ENCODE results near the gene DCUN1D1. TPM values are rescaled to one million over a fixed set of nuclear protein-coding genes. Genes with fewer than 3 reads are reported as not detected.

The DCUN1D1 gene
- total and polyA plus RNA-seq, 2 of the 13 experiments (the other 11 are each of a cell fraction or from before 2014, with no cell fraction given), result 10.5 to 39.7 TPM

DNA sequence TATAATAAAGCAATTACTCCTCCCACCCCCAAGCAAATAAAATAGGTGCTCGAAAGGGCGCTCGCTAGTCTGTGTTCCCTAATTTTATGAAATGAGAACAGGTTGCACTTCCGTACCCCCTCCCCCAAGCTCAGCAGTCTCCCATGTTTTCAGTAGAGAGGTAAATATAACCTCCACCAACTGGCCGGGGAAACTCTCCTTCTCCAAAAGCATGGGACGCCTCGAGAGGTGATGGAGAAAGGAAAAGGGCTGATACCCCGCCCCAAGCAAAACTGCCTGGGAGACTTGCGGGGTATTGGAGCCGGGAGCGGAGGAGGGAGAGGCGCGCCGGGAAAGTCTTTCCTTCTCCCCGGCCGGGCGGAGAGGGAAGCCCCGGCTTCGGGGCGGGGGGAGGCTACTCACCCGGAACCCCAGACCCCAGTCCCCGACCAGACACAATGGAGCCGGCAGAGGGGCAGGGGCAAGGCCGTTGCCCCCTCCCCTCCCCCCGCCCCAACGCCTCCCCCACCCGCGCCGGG, 605 bp downstream of the DCUN1D1 start:
- CTCF ChIA-PET (ENCODE audit: low intra/inter-chr PET ratio, low total read pairs), result no interaction called here
- POLR2A ChIA-PET, result interaction anchor here (1.6 kb wide), 1 partner anchor 10 kb away, joined by 10 read pairs; no protein-coding TSS in a partner anchor
- DNase-seq (ENCODE audit: low spot score), result peak; percentile 12
- peak; percentile 42 for ATAC-seq
- no peak for FAIRE-seq
- no TSS peak for BruUV-seq (replicated peaks)
- Histone ChIP-seq H3K79me2 (ENCODE audit: insufficient read depth, low read length) (peaks cover 43% of the 10 kb centered on the region), H2AFZ (ENCODE audit: low read length) (no peak overlapping the region), H3K4me3 (replicated peaks in 1 of 3; ENCODE audit: insufficient read depth in 1 of 3, low read depth in 2 of 3, low read length in 3 of 3) (peak overlapping the region; percentile 72 to 89 (median 85)), H3K9ac (ENCODE audit: insufficient read depth, low read depth, low read length) (peak overlapping the region; percentile 77), H4K20me1 (ENCODE audit: insufficient read depth, low read length) (peaks cover 6% of the 10 kb centered on the region), H3K27me3 (ENCODE audit: control insufficient read depth in 1 of 2, insufficient read depth in 2 of 2, low read length in 2 of 2) (no peaks in the 10 kb centered on the region), H3K4me1 (ENCODE audit: insufficient read depth, low read length) (peaks cover 40% of the 10 kb centered on the region), H3K9me3 (ENCODE audit: low read length) (no peaks in the 10 kb centered on the region), H3K4me2 (ENCODE audit: low read depth, low read length) (peak overlapping the region; percentile 85), H3K36me3 (replicated peaks in 1 of 2; ENCODE audit: control insufficient read depth in 1 of 2, insufficient read depth in 2 of 2, low read length in 2 of 2) (no peaks in the 10 kb centered on the region), H3K27ac (ENCODE audit: extremely low read length, insufficient read depth, low read length) (peak overlapping the region; percentile 61)
- under 1% methylated on average over 15 of the region's 29 CpGs for WGBS (ENCODE audit: low lambda C conversion rate)
- intact Hi-C loops (cut with micrococcal nuclease; ENCODE audit: unreplicated experiment) (loop anchor here (10.0 kb wide), 1 partner anchor 265 kb away; no protein-coding TSS in a partner anchor), in situ Hi-C loops (cut with HindIII; ENCODE audit: extremely low pct_ligation_motif_present, low pct_unique_long_range_greater_than_20kb) (no loop called here)
- TF ChIP-seq ZNF761 (CRISPR knock-in tag; conservative IDR thresholded peaks at IDR 0.05) (no peak), ZNF282 (IDR thresholded peaks at IDR 0.05; ENCODE audit: partially characterized antibody) (no peak), DNMT1 (CRISPR knock-in tag; IDR thresholded peaks at IDR 0.05) (no peak), CREB1 (IDR thresholded peaks at IDR 0.05) (no peak), CREB1 (CRISPR knock-in tag; IDR thresholded peaks at IDR 0.05) (no peak), ZNF333 (CRISPR knock-in tag; IDR thresholded peaks at IDR 0.05; ENCODE audit: borderline replicate concordance) (no peak), ZNF619 (CRISPR knock-in tag; IDR thresholded peaks at IDR 0.05) (no peak), MED8 (CRISPR knock-in tag; IDR thresholded peaks at IDR 0.05; ENCODE audit: insufficient replicate concordance) (no peak), ZNF343 (CRISPR knock-in tag; IDR thresholded peaks at IDR 0.05) (no peak), MLLT10 (CRISPR knock-in tag; IDR thresholded peaks at IDR 0.05) (no peak), ZNF230 (CRISPR knock-in tag; IDR thresholded peaks at IDR 0.05) (no peak)
- TF ChIP-seq, protein P1, sequence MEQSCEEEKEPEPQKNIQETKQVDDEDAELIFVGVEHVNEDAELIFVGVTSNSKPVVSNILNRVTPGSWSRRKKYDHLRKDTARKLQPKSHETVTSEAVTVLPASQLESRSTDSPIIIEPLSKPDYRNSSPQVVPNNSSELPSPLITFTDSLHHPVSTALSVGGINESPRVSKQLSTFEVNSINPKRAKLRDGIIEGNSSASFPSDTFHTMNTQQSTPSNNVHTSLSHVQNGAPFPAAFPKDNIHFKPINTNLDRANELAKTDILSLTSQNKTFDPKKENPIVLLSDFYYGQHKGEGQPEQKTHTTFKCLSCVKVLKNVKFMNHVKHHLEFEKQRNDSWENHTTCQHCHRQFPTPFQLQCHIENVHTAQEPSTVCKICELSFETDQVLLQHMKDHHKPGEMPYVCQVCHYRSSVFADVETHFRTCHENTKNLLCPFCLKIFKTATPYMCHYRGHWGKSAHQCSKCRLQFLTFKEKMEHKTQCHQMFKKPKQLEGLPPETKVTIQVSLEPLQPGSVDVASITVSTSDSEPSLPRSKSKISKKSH (CRISPR knock-in tag; IDR thresholded peaks at IDR 0.05; ENCODE audit: borderline replicate concordance), result no peak
- TF ChIP-seq, protein P2, sequence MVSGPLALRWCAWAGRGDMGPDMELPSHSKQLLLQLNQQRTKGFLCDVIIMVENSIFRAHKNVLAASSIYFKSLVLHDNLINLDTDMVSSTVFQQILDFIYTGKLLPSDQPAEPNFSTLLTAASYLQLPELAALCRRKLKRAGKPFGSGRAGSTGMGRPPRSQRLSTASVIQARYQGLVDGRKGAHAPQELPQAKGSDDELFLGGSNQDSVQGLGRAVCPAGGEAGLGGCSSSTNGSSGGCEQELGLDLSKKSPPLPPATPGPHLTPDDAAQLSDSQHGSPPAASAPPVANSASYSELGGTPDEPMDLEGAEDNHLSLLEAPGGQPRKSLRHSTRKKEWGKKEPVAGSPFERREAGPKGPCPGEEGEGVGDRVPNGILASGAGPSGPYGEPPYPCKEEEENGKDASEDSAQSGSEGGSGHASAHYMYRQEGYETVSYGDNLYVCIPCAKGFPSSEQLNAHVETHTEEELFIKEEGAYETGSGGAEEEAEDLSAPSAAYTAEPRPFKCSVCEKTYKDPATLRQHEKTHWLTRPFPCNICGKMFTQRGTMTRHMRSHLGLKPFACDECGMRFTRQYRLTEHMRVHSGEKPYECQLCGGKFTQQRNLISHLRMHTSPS (CRISPR knock-in tag; IDR thresholded peaks at IDR 0.05; ENCODE audit: low read depth), result no peak
- TF ChIP-seq, protein P3, sequence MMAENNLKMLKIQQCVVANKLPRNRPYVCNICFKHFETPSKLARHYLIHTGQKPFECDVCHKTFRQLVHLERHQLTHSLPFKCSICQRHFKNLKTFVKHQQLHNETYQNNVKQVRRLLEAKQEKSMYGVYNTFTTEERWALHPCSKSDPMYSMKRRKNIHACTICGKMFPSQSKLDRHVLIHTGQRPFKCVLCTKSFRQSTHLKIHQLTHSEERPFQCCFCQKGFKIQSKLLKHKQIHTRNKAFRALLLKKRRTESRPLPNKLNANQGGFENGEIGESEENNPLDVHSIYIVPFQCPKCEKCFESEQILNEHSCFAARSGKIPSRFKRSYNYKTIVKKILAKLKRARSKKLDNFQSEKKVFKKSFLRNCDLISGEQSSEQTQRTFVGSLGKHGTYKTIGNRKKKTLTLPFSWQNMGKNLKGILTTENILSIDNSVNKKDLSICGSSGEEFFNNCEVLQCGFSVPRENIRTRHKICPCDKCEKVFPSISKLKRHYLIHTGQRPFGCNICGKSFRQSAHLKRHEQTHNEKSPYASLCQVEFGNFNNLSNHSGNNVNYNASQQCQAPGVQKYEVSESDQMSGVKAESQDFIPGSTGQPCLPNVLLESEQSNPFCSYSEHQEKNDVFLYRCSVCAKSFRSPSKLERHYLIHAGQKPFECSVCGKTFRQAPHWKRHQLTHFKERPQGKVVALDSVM (CRISPR knock-in tag; IDR thresholded peaks at IDR 0.05), result no peak
- TF ChIP-seq, protein P4, sequence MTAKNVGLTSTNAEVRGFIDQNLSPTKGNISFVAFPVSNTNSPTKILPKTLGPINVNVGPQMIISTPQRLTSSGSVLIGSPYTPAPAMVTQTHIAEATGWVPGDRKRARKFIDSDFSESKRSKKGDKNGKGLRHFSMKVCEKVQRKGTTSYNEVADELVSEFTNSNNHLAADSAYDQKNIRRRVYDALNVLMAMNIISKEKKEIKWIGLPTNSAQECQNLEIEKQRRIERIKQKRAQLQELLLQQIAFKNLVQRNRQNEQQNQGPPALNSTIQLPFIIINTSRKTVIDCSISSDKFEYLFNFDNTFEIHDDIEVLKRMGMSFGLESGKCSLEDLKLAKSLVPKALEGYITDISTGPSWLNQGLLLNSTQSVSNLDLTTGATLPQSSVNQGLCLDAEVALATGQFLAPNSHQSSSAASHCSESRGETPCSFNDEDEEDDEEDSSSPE (CRISPR knock-in tag; IDR thresholded peaks at IDR 0.05), result 0 out of 2 replicates have a peak, but pooled peaks have one; percentile 4
- TF ChIP-seq, protein P5, sequence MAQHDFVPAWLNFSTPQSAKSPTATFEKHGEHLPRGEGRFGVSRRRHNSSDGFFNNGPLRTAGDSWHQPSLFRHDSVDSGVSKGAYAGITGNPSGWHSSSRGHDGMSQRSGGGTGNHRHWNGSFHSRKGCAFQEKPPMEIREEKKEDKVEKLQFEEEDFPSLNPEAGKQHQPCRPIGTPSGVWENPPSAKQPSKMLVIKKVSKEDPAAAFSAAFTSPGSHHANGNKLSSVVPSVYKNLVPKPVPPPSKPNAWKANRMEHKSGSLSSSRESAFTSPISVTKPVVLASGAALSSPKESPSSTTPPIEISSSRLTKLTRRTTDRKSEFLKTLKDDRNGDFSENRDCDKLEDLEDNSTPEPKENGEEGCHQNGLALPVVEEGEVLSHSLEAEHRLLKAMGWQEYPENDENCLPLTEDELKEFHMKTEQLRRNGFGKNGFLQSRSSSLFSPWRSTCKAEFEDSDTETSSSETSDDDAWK (CRISPR knock-in tag; IDR thresholded peaks at IDR 0.05), result no peak
